MM.1S (cell line): Measurements from ENCODE around the gene NMS.

Experiments
- EZH2 ChIP-seq: fragments of 300-600 bp; sonication (generic); optimal IDR thresholded peaks from 2 replicates; pipeline ENCODE3; 2017; ENCODE audit warnings: low read depth, mild to moderate bottlenecking, antibody characterized with exemption, low read length, mixed read lengths
- EZH2phosphoT487 ChIP-seq: fragments of 300-600 bp; sonication (generic); IDR thresholded peaks from 2 replicates; pipeline ENCODE4 v1.6.1; 2018; ENCODE audit warnings: antibody characterized with exemption, low read length
- TF ChIP-seq, protein P1 (sequence below): fragments of 300-600 bp; sonication (generic); IDR thresholded peaks from 2 replicates; pipeline ENCODE4 v1.5.1; 2016; ENCODE audit warnings: antibody characterized with exemption, low read length, mixed read lengths

DNA sequence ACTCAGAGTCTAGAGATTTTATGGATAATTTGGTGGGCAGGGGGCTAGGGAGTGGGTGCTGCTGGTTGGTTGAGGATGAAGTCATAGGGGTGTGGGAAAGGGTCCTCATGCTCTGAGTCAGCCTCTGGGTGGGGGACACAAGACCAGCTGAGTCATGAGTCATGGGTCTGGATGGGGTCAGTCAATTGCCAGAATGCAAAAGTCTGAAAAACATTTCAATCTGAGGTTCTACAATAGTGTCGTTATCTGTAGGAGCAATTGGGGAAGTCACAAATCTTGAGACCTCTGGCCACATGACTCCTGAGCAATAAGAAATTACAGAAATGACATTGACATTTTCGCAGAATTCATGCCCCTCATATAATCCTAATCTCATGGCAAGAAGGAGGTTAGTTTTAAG lies 15.1 kb downstream of the NMS start:
- TF ChIP-seq EZH2 (no peak), EZH2phosphoT487 (no peak)
- TF ChIP-seq, protein P1, sequence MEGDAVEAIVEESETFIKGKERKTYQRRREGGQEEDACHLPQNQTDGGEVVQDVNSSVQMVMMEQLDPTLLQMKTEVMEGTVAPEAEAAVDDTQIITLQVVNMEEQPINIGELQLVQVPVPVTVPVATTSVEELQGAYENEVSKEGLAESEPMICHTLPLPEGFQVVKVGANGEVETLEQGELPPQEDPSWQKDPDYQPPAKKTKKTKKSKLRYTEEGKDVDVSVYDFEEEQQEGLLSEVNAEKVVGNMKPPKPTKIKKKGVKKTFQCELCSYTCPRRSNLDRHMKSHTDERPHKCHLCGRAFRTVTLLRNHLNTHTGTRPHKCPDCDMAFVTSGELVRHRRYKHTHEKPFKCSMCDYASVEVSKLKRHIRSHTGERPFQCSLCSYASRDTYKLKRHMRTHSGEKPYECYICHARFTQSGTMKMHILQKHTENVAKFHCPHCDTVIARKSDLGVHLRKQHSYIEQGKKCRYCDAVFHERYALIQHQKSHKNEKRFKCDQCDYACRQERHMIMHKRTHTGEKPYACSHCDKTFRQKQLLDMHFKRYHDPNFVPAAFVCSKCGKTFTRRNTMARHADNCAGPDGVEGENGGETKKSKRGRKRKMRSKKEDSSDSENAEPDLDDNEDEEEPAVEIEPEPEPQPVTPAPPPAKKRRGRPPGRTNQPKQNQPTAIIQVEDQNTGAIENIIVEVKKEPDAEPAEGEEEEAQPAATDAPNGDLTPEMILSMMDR, result no peak
